PC-9 (cell line): Measurements from ENCODE around the gene SERPINA12. TPM values are rescaled to one million over a fixed set of nuclear protein-coding genes. Genes with fewer than 3 reads are reported as not detected.
A peak's percentile ranks its signal among the peaks of the same experiment; 100 is the strongest.

Experiments
- BruUV-seq: library from RNA; stranded (reverse); fragments of 400-500 nt; replicated peaks from 2 replicates; lab custom pipeline; 2021; lab: Mats Ljungman, UMichigan
- CTCF ChIA-PET: fragments of 300-600 bp; sonication (Branson Sonifier 250); formaldehyde crosslinking; loops from one replicate; lab custom pipeline; 2022; ENCODE audit warnings: antibody characterized with exemption; lab: Charles Lee
- POLR2A ChIA-PET: fragments of 300-600 bp; sonication (Branson Sonifier 250); formaldehyde crosslinking; loops from one replicate; lab custom pipeline; 2022; ENCODE audit warnings: antibody characterized with exemption; ENCODE audit not compliant: unreplicated experiment; lab: Charles Lee
- DNase-seq, 2 experiments: peaks; one replicate each; pipeline versions ENCODE4 v3.0.0 to v3.0.0-alpha.2; 2015 to 2022; ENCODE audit warnings: mixed read lengths in 1 of 2
- H2AFZ ChIP-seq: fragments of 200-600 bp; sonication (generic); 2 replicates; pipeline ENCODE4 v1.8.1; 2017; ENCODE audit warnings: antibody characterized with exemption
- H3F3A ChIP-seq: fragments of 200-600 bp; sonication (generic); 2 replicates; pipeline ENCODE4 v1.8.1; 2017; ENCODE audit warnings: antibody characterized with exemption, mild to moderate bottlenecking, low read depth; ENCODE audit not compliant: insufficient read depth
- H3K27ac ChIP-seq: fragments of 200-600 bp; sonication (generic); 2 replicates; pipeline ENCODE4 v1.6.1; 2016; ENCODE audit warnings: mixed run types
- H3K27me3 ChIP-seq: fragments of 200-600 bp; sonication (generic); 2 replicates; pipeline ENCODE4 v1.6.1; 2016; ENCODE audit warnings: low read depth, mixed run types; ENCODE audit not compliant: insufficient read depth
- H3K36me3 ChIP-seq: fragments of 200-600 bp; sonication (generic); 2 replicates; pipeline ENCODE4 v1.6.1; 2016; ENCODE audit warnings: low read depth, mixed run types
- H3K4me1 ChIP-seq: fragments of 200-600 bp; sonication (generic); replicated peaks from 2 replicates; pipeline ENCODE4 v1.6.1; 2016; ENCODE audit warnings: mixed run types; ENCODE audit not compliant: insufficient read depth
- H3K4me2 ChIP-seq: fragments of 200-600 bp; sonication (generic); 2 replicates; pipeline ENCODE4 v1.6.1; 2017; ENCODE audit warnings: mixed run types
- H3K4me3 ChIP-seq: fragments of 200-600 bp; sonication (generic); 2 replicates; pipeline ENCODE4 v1.6.1; 2016; ENCODE audit warnings: mixed run types
- H3K79me2 ChIP-seq: fragments of 200-600 bp; sonication (generic); 2 replicates; pipeline ENCODE4 v1.6.1; 2017; ENCODE audit warnings: low read depth, mixed run types
- H3K9me2 ChIP-seq: fragments of 200-600 bp; sonication (generic); 2 replicates; pipeline ENCODE4 v1.8.1; 2017; ENCODE audit warnings: mild to moderate bottlenecking; ENCODE audit not compliant: insufficient read depth
- H3K9me3 ChIP-seq: fragments of 200-600 bp; sonication (generic); 2 replicates; pipeline ENCODE4 v1.8.1; 2016; ENCODE audit warnings: low read depth; ENCODE audit not compliant: insufficient read depth
- H4K20me1 ChIP-seq: fragments of 200-600 bp; sonication (generic); 2 replicates; pipeline ENCODE4 v1.8.1; 2017; ENCODE audit not compliant: insufficient read depth
- EZH2 ChIP-seq: fragments of 200-600 bp; sonication (generic); IDR thresholded peaks from 2 replicates; pipeline ENCODE4 v1.8.0; 2017; ENCODE audit warnings: antibody characterized with exemption, low read depth
- intact Hi-C: fragments of 100-400 bp; cut with micrococcal nuclease; formaldehyde crosslinking; loops from one replicate; pipeline ENCODE4 v1.10.0; 2022; ENCODE audit not compliant: unreplicated experiment
- total RNA-seq: library from RNA; stranded (reverse); gene quantifications from 2 replicates; pipeline ENCODE4 v1.2.3, GENCODE V29; 2021
- TF ChIP-seq, protein P1 (sequence below): fragments of 200-600 bp; sonication (generic); conservative IDR thresholded peaks from 2 replicates; pipeline ENCODE4 v1.6.1; 2017; ENCODE audit warnings: mixed run types, antibody characterized with exemption, mild to moderate bottlenecking, moderate library complexity

Gene SERPINA12
- total RNA-seq, 1 experiment from 2014 or later = not detected

GRCh38 chr14:94486883-94487282 lies 22.4 kb downstream of the SERPINA12 start:
- H3K9me2 ChIP-seq = no peaks in the 10 kb centered on the region
- intact Hi-C loops = no loop called here
- ChIA-PET CTCF (no interaction called here), POLR2A (no interaction called here)
- TF ChIP-seq, protein P1, sequence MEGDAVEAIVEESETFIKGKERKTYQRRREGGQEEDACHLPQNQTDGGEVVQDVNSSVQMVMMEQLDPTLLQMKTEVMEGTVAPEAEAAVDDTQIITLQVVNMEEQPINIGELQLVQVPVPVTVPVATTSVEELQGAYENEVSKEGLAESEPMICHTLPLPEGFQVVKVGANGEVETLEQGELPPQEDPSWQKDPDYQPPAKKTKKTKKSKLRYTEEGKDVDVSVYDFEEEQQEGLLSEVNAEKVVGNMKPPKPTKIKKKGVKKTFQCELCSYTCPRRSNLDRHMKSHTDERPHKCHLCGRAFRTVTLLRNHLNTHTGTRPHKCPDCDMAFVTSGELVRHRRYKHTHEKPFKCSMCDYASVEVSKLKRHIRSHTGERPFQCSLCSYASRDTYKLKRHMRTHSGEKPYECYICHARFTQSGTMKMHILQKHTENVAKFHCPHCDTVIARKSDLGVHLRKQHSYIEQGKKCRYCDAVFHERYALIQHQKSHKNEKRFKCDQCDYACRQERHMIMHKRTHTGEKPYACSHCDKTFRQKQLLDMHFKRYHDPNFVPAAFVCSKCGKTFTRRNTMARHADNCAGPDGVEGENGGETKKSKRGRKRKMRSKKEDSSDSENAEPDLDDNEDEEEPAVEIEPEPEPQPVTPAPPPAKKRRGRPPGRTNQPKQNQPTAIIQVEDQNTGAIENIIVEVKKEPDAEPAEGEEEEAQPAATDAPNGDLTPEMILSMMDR = no peak
- TF ChIP-seq EZH2 = no peak
- no peak for DNase-seq
- H3K4me3 ChIP-seq = no peak overlapping the region
- H3K79me2 ChIP-seq = no peaks in the 10 kb centered on the region
- no peaks in the 10 kb centered on the region for H4K20me1 ChIP-seq
- H3K4me2 ChIP-seq = no peak overlapping the region
- H2AFZ ChIP-seq = no peak overlapping the region
- no peaks in the 10 kb centered on the region for H3K4me1 ChIP-seq
- no peak overlapping the region for H3K27ac ChIP-seq
- H3K9me3 ChIP-seq = no peaks in the 10 kb centered on the region
- no peaks in the 10 kb centered on the region for H3K36me3 ChIP-seq
- H3F3A ChIP-seq = no peaks in the 10 kb centered on the region
- no TSS peak for BruUV-seq
- H3K27me3 ChIP-seq = peaks cover 13% of the 10 kb centered on the region; the same call in 1 of the 2 replicates

- no peaks in the 10 kb centered on the region for H3F3A ChIP-seq
- H3K27me3 ChIP-seq = peaks cover 12% of the 10 kb centered on the region; the same call in 1 of the 2 replicates
- CTCF ChIA-PET = no interaction called here
- no peaks in the 10 kb centered on the region for H3K4me1 ChIP-seq
- no peaks in the 10 kb centered on the region for H3K79me2 ChIP-seq
- H3K36me3 ChIP-seq = no peaks in the 10 kb centered on the region
- peak in 1 of 2 experiments; percentile 6 for DNase-seq
- no peak overlapping the region for H3K4me3 ChIP-seq
- H3K9me3 ChIP-seq = no peaks in the 10 kb centered on the region
- H3K9me2 ChIP-seq = no peaks in the 10 kb centered on the region
- no peak overlapping the region for H3K27ac ChIP-seq
- no peak for TF ChIP-seq EZH2
- TF ChIP-seq, protein P1 = peak; percentile 91
- no peak overlapping the region for H2AFZ ChIP-seq
- no TSS peak for BruUV-seq
- no peak overlapping the region for H3K4me2 ChIP-seq
- intact Hi-C loops = no loop called here
- POLR2A ChIA-PET = no interaction called here
- no peaks in the 10 kb centered on the region for H4K20me1 ChIP-seq
Observed at GRCh38 chr14:94485944-94486841, 23.1 kb downstream of the SERPINA12 start.

DNA sequence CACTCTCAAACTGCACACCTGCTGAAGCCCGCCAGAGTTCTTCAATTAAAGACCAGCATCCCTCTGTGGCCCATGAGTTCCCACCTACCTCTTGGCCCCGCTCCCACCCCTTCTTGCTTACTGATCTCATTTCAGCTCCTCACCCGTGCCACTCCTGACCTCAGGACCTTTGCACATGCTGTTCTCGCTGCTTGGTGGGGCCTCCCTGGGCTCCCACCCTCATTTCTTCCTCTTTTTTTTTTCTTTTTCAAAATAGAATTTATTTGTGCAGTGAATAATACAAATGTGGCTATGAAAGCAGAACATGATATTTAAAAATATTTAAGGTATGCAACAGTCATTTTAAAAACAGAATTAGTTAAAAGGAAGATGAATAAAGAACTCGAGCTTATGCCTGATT lies 24.8 kb downstream of the SERPINA12 start:
- DNase-seq = no peak
- no peaks in the 10 kb centered on the region for H3K79me2 ChIP-seq
- H3K4me3 ChIP-seq = no peak overlapping the region
- no peaks in the 10 kb centered on the region for H3K9me2 ChIP-seq
- BruUV-seq = no TSS peak
- H3F3A ChIP-seq = no peaks in the 10 kb centered on the region
- H3K36me3 ChIP-seq = no peaks in the 10 kb centered on the region
- no peak overlapping the region for H3K4me2 ChIP-seq
- H3K27me3 ChIP-seq = peaks cover 3% of the 10 kb centered on the region; the same call in 1 of the 2 replicates
- no peak overlapping the region for H3K27ac ChIP-seq
- H4K20me1 ChIP-seq = no peaks in the 10 kb centered on the region
- no peak overlapping the region for H2AFZ ChIP-seq
- ChIA-PET CTCF (no interaction called here), POLR2A (no interaction called here)
- no peaks in the 10 kb centered on the region for H3K9me3 ChIP-seq
- intact Hi-C loops = no loop called here
- TF ChIP-seq EZH2 = no peak
- TF ChIP-seq, protein P1 = no peak
- H3K4me1 ChIP-seq = no peaks in the 10 kb centered on the region
